HG03432 (cell line): ENCODE results near the gene AMIGO2.
A peak's percentile ranks its signal among the peaks of the same experiment; 100 is the strongest.

Source experiments
- ATAC-seq: cut with Tn5 transposase; IDR thresholded peaks from one replicate; pipeline ENCODE4 v1.9.1; 2021; ENCODE audit warnings: mild to moderate bottlenecking, moderate library complexity; ENCODE audit not compliant: unreplicated experiment

The AMIGO2 gene

GRCh38 chr12:47099610-47100009 lies 19.9 kb upstream of the AMIGO2 start:
- ATAC-seq = no peak

GRCh38 chr12:47098099-47098498 lies 18.3 kb upstream of the AMIGO2 start:
- no peak for ATAC-seq

GRCh38 chr12:47097276-47097896 lies 17.6 kb upstream of the AMIGO2 start:
- no peak for ATAC-seq

GRCh38 chr12:47095446-47096236 lies 15.9 kb upstream of the AMIGO2 start:
- ATAC-seq = no peak

- no peak for ATAC-seq
These were observed 15.0 kb upstream of the AMIGO2 start for GRCh38 chr12:47094804-47095203.

GRCh38 chr12:47091009-47091408 lies 11.2 kb upstream of the AMIGO2 start:
- ATAC-seq = no peak

GRCh38 chr12:47088021-47088944 lies 8.5 kb upstream of the AMIGO2 start:
- no peak for ATAC-seq

GRCh38 chr12:47087088-47087688 lies 7.4 kb upstream of the AMIGO2 start:
- ATAC-seq = no peak

- ATAC-seq = peak; percentile 64
These were observed 6.1 kb upstream of the AMIGO2 start for GRCh38 chr12:47085815-47086252.

GRCh38 chr12:47084172-47084571 lies 4.4 kb upstream of the AMIGO2 start:
- ATAC-seq = no peak

GRCh38 chr12:47082796-47083621 lies 3.2 kb upstream of the AMIGO2 start:
- ATAC-seq = no peak

- ATAC-seq = no peak
These were observed 2.5 kb upstream of the AMIGO2 start for GRCh38 chr12:47082283-47082682.

- peak; percentile 34 for ATAC-seq
These were observed 1.2 kb upstream of the AMIGO2 start for GRCh38 chr12:47080725-47081502.

GRCh38 chr12:47079981-47080724 lies 394 bp upstream of the AMIGO2 start:
- peak; percentile 31 for ATAC-seq

GRCh38 chr12:47078733-47079467 lies 859 bp downstream of the AMIGO2 start:
- ATAC-seq = no peak

GRCh38 chr12:47078086-47078395 lies 1.7 kb downstream of the AMIGO2 start:
- no peak for ATAC-seq

- no peak for ATAC-seq
These were observed 2.3 kb downstream of the AMIGO2 start for GRCh38 chr12:47077206-47078085.
